K562 treated with DMSO at 1 percent for 48 hours (cell line): ENCODE results near the gene ATP5PB. TPM values are rescaled to one million over a fixed set of nuclear protein-coding genes. Genes with fewer than 3 reads are reported as not detected.

Experiments used
- total RNA-seq: library from RNA; unstranded; fragments of 300-600 nt; gene quantifications from 2 replicates; pipeline ENCODE4 v1.2.3, GENCODE V29; 2022; ENCODE audit warnings: low replicate concordance; ENCODE audit errors: extremely low read depth

Gene ATP5PB
- not detected in 2 replicates for total RNA-seq

GRCh38 chr1:111448918-111449702 lies at the start of gene ATP5PB, which contains the start of gene WDR77:
ATP5PB (plus strand) TSS chr1:111449464; CDS start chr1:111449542, 78 bp downstream.
WDR77 (minus strand) TSS chr1:111449256; CDS start chr1:111449169, 87 bp downstream.

GRCh38 chr1:111503585-111504060 lies 54.4 kb downstream of the ATP5PB start, which contains the start of the genes ADORA3 and TMIGD3:
ADORA3 (minus strand) TSS chr1:111503633; CDS start chr1:111503354, 279 bp downstream.
TMIGD3 (minus strand) TSS chr1:111503633; CDS start chr1:111503354, 279 bp downstream.

Other genes with a start within 250 kb of the ATP5PB start
- gene DENND2D, start 248.8 kb upstream of the ATP5PB start, total RNA-seq = not detected in 2 replicates
- gene CHI3L2, start 221.8 kb upstream of the ATP5PB start, total RNA-seq = not detected in 2 replicates
- gene CHIA, start 158.6 kb upstream of the ATP5PB start, total RNA-seq = not detected in 2 replicates
- gene OVGP1, start 21.7 kb upstream of the ATP5PB start, total RNA-seq = not detected in 2 replicates
- not detected in 2 replicates for gene WDR77, start 208 bp upstream of the ATP5PB start, total RNA-seq
- not detected in 2 replicates for gene C1orf162, start 24.5 kb downstream of the ATP5PB start, total RNA-seq
- gene ADORA3, start 54.2 kb downstream of the ATP5PB start, total RNA-seq = not detected in 2 replicates
- not detected in 2 replicates for gene TMIGD3, start 54.2 kb downstream of the ATP5PB start, total RNA-seq
- not detected in 2 replicates for gene RAP1A, start 170.3 kb downstream of the ATP5PB start, total RNA-seq